ENCODE measurements around the gene LSAMP.

DNA sequence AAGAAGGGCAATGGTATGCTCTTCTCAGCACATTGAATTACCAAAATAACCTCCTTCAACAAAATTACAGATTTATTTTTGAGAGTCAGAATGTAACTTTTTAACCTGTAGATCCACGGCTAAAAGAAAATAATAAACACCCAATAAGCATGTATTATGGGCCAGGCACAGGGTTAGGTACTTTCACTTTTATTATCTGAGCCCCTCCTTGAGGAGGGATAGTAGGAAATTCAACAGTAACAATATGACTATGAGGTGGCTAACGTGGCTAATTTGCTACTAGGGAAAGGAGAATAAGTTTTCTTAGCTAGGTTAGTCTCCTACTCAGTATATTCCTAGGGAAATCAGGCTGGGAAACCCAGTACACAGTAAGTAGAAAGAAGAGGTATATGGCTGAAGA lies 515.1 kb downstream of the LSAMP start:
- TF ChIP-seq, protein P1, sequence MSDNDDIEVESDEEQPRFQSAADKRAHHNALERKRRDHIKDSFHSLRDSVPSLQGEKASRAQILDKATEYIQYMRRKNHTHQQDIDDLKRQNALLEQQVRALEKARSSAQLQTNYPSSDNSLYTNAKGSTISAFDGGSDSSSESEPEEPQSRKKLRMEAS (CRISPR knock-in tag; IDR thresholded peaks at IDR 0.05): no peak
- TF ChIP-seq YBX1 (IDR thresholded peaks at IDR 0.05) (no peak), ZFX (CRISPR knock-in tag; IDR thresholded peaks at IDR 0.05) (no peak), EHMT2 (IDR thresholded peaks at IDR 0.05) (no peak)
- TF ChIP-seq, protein P2, sequence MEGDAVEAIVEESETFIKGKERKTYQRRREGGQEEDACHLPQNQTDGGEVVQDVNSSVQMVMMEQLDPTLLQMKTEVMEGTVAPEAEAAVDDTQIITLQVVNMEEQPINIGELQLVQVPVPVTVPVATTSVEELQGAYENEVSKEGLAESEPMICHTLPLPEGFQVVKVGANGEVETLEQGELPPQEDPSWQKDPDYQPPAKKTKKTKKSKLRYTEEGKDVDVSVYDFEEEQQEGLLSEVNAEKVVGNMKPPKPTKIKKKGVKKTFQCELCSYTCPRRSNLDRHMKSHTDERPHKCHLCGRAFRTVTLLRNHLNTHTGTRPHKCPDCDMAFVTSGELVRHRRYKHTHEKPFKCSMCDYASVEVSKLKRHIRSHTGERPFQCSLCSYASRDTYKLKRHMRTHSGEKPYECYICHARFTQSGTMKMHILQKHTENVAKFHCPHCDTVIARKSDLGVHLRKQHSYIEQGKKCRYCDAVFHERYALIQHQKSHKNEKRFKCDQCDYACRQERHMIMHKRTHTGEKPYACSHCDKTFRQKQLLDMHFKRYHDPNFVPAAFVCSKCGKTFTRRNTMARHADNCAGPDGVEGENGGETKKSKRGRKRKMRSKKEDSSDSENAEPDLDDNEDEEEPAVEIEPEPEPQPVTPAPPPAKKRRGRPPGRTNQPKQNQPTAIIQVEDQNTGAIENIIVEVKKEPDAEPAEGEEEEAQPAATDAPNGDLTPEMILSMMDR (IDR thresholded peaks at IDR 0.05 in 2 of 3, conservative IDR thresholded peaks at IDR 0.05 in 1 of 3; ENCODE audit: insufficient read depth in 2 of 3, low read depth in 1 of 3, low read length in 3 of 3): no peak
